ENCODE data around the gene LY6G5C. TPM values are rescaled to one million over a fixed set of nuclear protein-coding genes. Genes with fewer than 3 reads are reported as not detected.

The LY6G5C gene
- total and polyA plus RNA-seq, 4 donors = 0.59 to 2.5 (median 1.1) TPM

DNA sequence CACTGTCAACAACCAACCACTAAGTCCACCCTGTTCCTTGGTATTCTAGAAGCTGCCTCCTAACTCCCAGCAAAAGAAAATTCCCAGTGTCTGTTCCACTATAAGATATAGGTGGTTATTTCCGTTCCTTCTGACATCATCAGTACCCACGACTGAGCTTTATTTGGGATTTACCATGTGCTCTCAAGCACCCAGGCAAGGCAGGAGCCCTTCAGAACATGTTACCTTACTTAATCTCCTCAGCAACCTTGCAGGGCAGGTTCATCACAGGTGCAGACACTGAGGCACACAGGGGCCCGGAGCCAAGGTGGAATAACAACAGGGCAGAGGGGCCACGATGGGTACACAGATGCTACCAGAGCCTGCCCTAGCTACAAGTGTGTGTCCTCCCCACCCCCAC, 11.5 kb upstream of the LY6G5C start (continued):
- TF ChIP-seq NR2F2 (IDR thresholded peaks at IDR 0.05) (no peak), TAF1 (conservative IDR thresholded peaks at IDR 0.05) (no peak), EGR1 (IDR thresholded peaks at IDR 0.05; ENCODE audit: low read depth in 2 of 2) (no peak), FOXA2 (IDR thresholded peaks at IDR 0.05) (no peak), HNF4G (IDR thresholded peaks at IDR 0.05) (no peak)
- TF ChIP-seq, protein P1, sequence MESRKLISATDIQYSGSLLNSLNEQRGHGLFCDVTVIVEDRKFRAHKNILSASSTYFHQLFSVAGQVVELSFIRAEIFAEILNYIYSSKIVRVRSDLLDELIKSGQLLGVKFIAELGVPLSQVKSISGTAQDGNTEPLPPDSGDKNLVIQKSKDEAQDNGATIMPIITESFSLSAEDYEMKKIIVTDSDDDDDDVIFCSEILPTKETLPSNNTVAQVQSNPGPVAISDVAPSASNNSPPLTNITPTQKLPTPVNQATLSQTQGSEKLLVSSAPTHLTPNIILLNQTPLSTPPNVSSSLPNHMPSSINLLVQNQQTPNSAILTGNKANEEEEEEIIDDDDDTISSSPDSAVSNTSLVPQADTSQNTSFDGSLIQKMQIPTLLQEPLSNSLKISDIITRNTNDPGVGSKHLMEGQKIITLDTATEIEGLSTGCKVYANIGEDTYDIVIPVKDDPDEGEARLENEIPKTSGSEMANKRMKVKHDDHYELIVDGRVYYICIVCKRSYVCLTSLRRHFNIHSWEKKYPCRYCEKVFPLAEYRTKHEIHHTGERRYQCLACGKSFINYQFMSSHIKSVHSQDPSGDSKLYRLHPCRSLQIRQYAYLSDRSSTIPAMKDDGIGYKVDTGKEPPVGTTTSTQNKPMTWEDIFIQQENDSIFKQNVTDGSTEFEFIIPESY (IDR thresholded peaks at IDR 0.05) = no peak

DNA sequence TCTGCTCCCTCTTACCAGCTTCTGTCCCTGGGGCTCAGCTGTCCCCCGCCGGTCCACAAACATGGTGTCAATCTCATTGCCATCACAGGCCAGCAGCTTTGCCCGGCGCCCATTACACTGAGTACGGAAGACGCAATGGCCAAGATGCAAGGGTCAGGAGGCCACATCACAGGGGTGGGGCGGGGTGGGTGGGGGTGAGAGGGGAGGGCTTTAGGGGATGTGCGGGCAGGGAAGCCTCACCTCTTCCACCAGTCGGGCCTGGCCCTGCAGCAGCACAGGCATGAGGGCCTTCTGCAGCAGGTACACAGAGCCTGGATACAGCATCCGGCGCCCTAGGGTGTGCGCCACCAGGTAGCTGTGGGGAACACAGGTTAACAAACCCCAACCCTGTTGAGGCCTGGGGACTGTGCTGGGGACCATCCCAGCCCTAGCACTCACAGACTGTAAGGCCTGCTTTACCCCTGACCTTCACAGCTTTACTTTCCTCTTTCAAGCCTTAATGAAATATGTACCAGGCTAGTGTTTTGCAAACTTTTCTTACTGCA, 10.8 kb upstream of the LY6G5C start:
- no peaks in the 10 kb centered on the region for H3K9me3 ChIP-seq (ENCODE audit: control insufficient read depth in 4 of 4, low read length in 3 of 4)
- peaks cover 7 to 84% (median 62%) of the 10 kb centered on the region in 4 donors for H3K36me3 ChIP-seq (ENCODE audit: control insufficient read depth in 4 of 4, insufficient read depth in 3 of 4, low read depth in 1 of 4, low read length in 3 of 4)
- no peak overlapping the region for H3K27ac ChIP-seq (ENCODE audit: low read depth in 1 of 2, low read length in 2 of 2)
- H3K4me1 ChIP-seq (ENCODE audit: control insufficient read depth in 4 of 4, insufficient read depth in 4 of 4, low read length in 3 of 4) = no peaks in the 10 kb centered on the region
- H3K4me3 ChIP-seq (ENCODE audit: low read depth in 1 of 3, low read length in 3 of 3) = no peak overlapping the region
- 96% methylated on average over 12 of the region's 12 CpGs for WGBS
- no peak overlapping the region for H3K9ac ChIP-seq (ENCODE audit: low read depth in 1 of 2, low read length in 2 of 2)
- H3K27me3 ChIP-seq (ENCODE audit: control insufficient read depth in 4 of 4, insufficient read depth in 4 of 4, low read length in 3 of 4) = no peaks in the 10 kb centered on the region
- no peak for DNase-seq (ENCODE audit: low spot score)
- TF ChIP-seq FOXA1 (IDR thresholded peaks at IDR 0.05) (no peak), TAF1 (conservative IDR thresholded peaks at IDR 0.05) (no peak), YY1 (IDR thresholded peaks at IDR 0.05) (no peak), NR2F2 (IDR thresholded peaks at IDR 0.05) (no peak), SP1 (IDR thresholded peaks at IDR 0.05) (no peak), HNF4A (conservative IDR thresholded peaks at IDR 0.05) (no peak), HNF4G (IDR thresholded peaks at IDR 0.05) (no peak), FOXA2 (IDR thresholded peaks at IDR 0.05) (no peak), RXRA (IDR thresholded peaks at IDR 0.05) (no peak), JUND (IDR thresholded peaks at IDR 0.05) (no peak)
- TF ChIP-seq, protein P2, sequence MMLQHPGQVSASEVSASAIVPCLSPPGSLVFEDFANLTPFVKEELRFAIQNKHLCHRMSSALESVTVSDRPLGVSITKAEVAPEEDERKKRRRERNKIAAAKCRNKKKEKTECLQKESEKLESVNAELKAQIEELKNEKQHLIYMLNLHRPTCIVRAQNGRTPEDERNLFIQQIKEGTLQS (IDR thresholded peaks at IDR 0.05) = no peak
- TF ChIP-seq, protein P3, sequence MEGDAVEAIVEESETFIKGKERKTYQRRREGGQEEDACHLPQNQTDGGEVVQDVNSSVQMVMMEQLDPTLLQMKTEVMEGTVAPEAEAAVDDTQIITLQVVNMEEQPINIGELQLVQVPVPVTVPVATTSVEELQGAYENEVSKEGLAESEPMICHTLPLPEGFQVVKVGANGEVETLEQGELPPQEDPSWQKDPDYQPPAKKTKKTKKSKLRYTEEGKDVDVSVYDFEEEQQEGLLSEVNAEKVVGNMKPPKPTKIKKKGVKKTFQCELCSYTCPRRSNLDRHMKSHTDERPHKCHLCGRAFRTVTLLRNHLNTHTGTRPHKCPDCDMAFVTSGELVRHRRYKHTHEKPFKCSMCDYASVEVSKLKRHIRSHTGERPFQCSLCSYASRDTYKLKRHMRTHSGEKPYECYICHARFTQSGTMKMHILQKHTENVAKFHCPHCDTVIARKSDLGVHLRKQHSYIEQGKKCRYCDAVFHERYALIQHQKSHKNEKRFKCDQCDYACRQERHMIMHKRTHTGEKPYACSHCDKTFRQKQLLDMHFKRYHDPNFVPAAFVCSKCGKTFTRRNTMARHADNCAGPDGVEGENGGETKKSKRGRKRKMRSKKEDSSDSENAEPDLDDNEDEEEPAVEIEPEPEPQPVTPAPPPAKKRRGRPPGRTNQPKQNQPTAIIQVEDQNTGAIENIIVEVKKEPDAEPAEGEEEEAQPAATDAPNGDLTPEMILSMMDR (IDR thresholded peaks at IDR 0.05; ENCODE audit: low read depth, low read length, missing input control) = no peak
- TF ChIP-seq, protein P1 (IDR thresholded peaks at IDR 0.05) = no peak
- TF ChIP-seq, protein P4, sequence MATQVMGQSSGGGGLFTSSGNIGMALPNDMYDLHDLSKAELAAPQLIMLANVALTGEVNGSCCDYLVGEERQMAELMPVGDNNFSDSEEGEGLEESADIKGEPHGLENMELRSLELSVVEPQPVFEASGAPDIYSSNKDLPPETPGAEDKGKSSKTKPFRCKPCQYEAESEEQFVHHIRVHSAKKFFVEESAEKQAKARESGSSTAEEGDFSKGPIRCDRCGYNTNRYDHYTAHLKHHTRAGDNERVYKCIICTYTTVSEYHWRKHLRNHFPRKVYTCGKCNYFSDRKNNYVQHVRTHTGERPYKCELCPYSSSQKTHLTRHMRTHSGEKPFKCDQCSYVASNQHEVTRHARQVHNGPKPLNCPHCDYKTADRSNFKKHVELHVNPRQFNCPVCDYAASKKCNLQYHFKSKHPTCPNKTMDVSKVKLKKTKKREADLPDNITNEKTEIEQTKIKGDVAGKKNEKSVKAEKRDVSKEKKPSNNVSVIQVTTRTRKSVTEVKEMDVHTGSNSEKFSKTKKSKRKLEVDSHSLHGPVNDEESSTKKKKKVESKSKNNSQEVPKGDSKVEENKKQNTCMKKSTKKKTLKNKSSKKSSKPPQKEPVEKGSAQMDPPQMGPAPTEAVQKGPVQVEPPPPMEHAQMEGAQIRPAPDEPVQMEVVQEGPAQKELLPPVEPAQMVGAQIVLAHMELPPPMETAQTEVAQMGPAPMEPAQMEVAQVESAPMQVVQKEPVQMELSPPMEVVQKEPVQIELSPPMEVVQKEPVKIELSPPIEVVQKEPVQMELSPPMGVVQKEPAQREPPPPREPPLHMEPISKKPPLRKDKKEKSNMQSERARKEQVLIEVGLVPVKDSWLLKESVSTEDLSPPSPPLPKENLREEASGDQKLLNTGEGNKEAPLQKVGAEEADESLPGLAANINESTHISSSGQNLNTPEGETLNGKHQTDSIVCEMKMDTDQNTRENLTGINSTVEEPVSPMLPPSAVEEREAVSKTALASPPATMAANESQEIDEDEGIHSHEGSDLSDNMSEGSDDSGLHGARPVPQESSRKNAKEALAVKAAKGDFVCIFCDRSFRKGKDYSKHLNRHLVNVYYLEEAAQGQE (IDR thresholded peaks at IDR 0.05) = no peak

All from liver (tissue), 9 donors.